Caki2 (cell line): ENCODE results near the gene PROZ. TPM values are rescaled to one million over a fixed set of nuclear protein-coding genes. Genes with fewer than 3 reads are reported as not detected.

Experiments used
- DNase-seq: peaks from one replicate; pipeline ENCODE4 v3.0.0-alpha.2; 2015; ENCODE audit warnings: low read depth
- in situ Hi-C: cut with HindIII; loops from 2 replicates; pipeline ENCODE4 v1.10.0; 2016; ENCODE audit warnings: low sequenced_read_pairs, low pct_unique_long_range_greater_than_20kb, mixed read lengths
- total RNA-seq: library from RNA; depleted of rRNA; stranded (reverse); fragments of >200 nt; shearing (Covaris generic); gene quantifications from 2 replicates; pipeline ENCODE4 v1.2.3, GENCODE V29; 2014; ENCODE audit warnings: low replicate concordance

Gene PROZ
- total RNA-seq, 1 experiment from 2014 or later, result not detected

GRCh38 chr13:113166266-113166665 lies 7.8 kb downstream of the PROZ start:
- DNase-seq, result no peak
- in situ Hi-C loops, result no loop called here

- DNase-seq, result no peak
- in situ Hi-C loops, result no loop called here
Measured at GRCh38 chr13:113166681-113167080, 8.2 kb downstream of the PROZ start.

- DNase-seq, result no peak
- in situ Hi-C loops, result no loop called here
Measured at GRCh38 chr13:113167155-113167554, 8.7 kb downstream of the PROZ start.

GRCh38 chr13:113167575-113167974 lies 9.1 kb downstream of the PROZ start:
- in situ Hi-C loops, result no loop called here

GRCh38 chr13:113168211-113168610 lies 9.8 kb downstream of the PROZ start:
- no peak for DNase-seq
- in situ Hi-C loops, result no loop called here

More at GRCh38 chr13:113167575-113167974, 9.1 kb downstream of the PROZ start:
- no peak for DNase-seq

- in situ Hi-C loops, result no loop called here
- DNase-seq, result no peak
Measured at GRCh38 chr13:113169277-113170272, 11.1 kb downstream of the PROZ start.

GRCh38 chr13:113170511-113170910 lies 12.1 kb downstream of the PROZ start:
- DNase-seq, result no peak
- in situ Hi-C loops, result no loop called here

- in situ Hi-C loops, result no loop called here
- DNase-seq, result peak; percentile 33
Measured at GRCh38 chr13:113171250-113172125, 13.0 kb downstream of the PROZ start.

GRCh38 chr13:113172419-113172926 lies 14.0 kb downstream of the PROZ start:
- DNase-seq, result no peak
- in situ Hi-C loops, result no loop called here

GRCh38 chr13:113176280-113176679 lies 17.8 kb downstream of the PROZ start:
- in situ Hi-C loops, result no loop called here

GRCh38 chr13:113176822-113177221 lies 18.4 kb downstream of the PROZ start:
- no peak for DNase-seq
- in situ Hi-C loops, result no loop called here

More at GRCh38 chr13:113176280-113176679, 17.8 kb downstream of the PROZ start:
- DNase-seq, result no peak

- no peak for DNase-seq
- in situ Hi-C loops, result no loop called here
Measured at GRCh38 chr13:113178070-113178895, 19.8 kb downstream of the PROZ start.

- in situ Hi-C loops, result no loop called here
- no peak for DNase-seq
Measured at GRCh38 chr13:113178896-113179167, 20.4 kb downstream of the PROZ start.

GRCh38 chr13:113179374-113180230 lies 21.2 kb downstream of the PROZ start:
- in situ Hi-C loops, result no loop called here
- no peak for DNase-seq

- DNase-seq, result no peak
- in situ Hi-C loops, result no loop called here
Measured at GRCh38 chr13:113182046-113182445, 23.6 kb downstream of the PROZ start.

- in situ Hi-C loops, result no loop called here
Measured at GRCh38 chr13:113183450-113184129, 25.1 kb downstream of the PROZ start.

More at GRCh38 chr13:113183450-113184129, 25.1 kb downstream of the PROZ start:
- peak; percentile 29 for DNase-seq
